Activated CD8-positive, alpha-beta memory T cell treated with anti-CD3 and anti-CD28 coated beads, Interleukin-2, amount 10 ng/mL, durations not matched to agents 7 days and 5 days (primary cell): Measurements from ENCODE around the gene RYR3. TPM values are rescaled to one million over a fixed set of nuclear protein-coding genes. Genes with fewer than 3 reads are reported as not detected.

ENCODE experiments used
- ATAC-seq: fragments of 150-1000 bp; cut with Tn5 transposase; one replicate; pipeline ENCODE4 v1.10.0; 2021; ENCODE audit warnings: moderate library complexity
- CTCF ChIA-PET: fragments of 350-600 bp; sonication (Branson Sonifier 250); formaldehyde crosslinking; loops from one replicate; lab custom pipeline; 2021; ENCODE audit warnings: antibody characterized with exemption; lab: Charles Lee
- DNase-seq: peaks from one replicate; pipeline ENCODE4 v3.0.0-alpha.2; 2020
- H3K27ac Mint-ChIP-seq: one replicate; pipeline ENCODE4 v1.8.0; 2021; ENCODE audit warnings: mild to moderate bottlenecking, mixed read lengths
- H3K27me3 Mint-ChIP-seq: one replicate; pipeline ENCODE4 v1.8.0; 2021; ENCODE audit warnings: mixed read lengths
- H3K36me3 Mint-ChIP-seq: one replicate; pipeline ENCODE4 v1.8.0; 2021; ENCODE audit warnings: mild to moderate bottlenecking, mixed read lengths
- H3K4me1 Mint-ChIP-seq: one replicate; pipeline ENCODE4 v1.8.0; 2021; ENCODE audit warnings: mixed read lengths
- H3K4me3 Mint-ChIP-seq: one replicate; pipeline ENCODE4 v1.8.0; 2021; ENCODE audit warnings: mild to moderate bottlenecking, moderate library complexity, mixed read lengths
- H3K9me3 Mint-ChIP-seq: one replicate; pipeline ENCODE4 v1.8.0; 2022; ENCODE audit warnings: low read depth, mixed read lengths
- total RNA-seq, 2 experiments: library from RNA; stranded (reverse); gene quantifications; one replicate each; pipeline ENCODE4 v1.2.3, GENCODE V29; 2021

Gene RYR3
- total RNA-seq, 2 experiments from 2014 or later, result not detected

DNA sequence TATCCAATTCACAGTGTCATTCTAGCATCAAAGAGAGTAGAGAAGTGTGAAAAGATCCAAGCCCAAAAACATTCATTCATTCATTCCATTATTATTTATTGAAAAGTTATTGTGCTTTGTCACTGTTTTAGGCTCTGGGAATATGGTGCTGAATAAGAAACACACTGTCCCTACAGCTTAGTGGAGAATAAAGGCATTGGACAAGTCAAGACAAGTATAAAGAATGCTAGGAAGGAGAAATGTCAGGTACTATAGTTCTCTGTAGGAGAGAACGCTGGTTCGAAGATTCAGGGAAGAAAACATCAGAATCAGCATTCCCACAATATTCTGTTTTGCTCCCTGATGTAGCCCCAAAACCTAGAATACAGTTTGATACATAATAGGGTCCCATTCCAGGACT, 528.8 kb downstream of the RYR3 start:
- Mint-ChIP-seq H3K9me3 (no peaks in the 10 kb centered on the region), H3K27me3 (no peaks in the 10 kb centered on the region), H3K36me3 (no peaks in the 10 kb centered on the region), H3K4me1 (no peaks in the 10 kb centered on the region), H3K27ac (no peak overlapping the region), H3K4me3 (no peak overlapping the region)
- ATAC-seq, result no peak
- DNase-seq, result no peak
- CTCF ChIA-PET, result no interaction called here

- Mint-ChIP-seq H3K27me3 (no peaks in the 10 kb centered on the region), H3K27ac (no peak overlapping the region), H3K36me3 (no peaks in the 10 kb centered on the region), H3K4me3 (no peak overlapping the region), H3K4me1 (no peaks in the 10 kb centered on the region), H3K9me3 (no peaks in the 10 kb centered on the region)
- ATAC-seq, result no peak
- DNase-seq, result no peak
- CTCF ChIA-PET, result no interaction called here
Observed at GRCh38 chr15:33840615-33841014, 529.8 kb downstream of the RYR3 start.

- no peaks in the 10 kb centered on the region for H3K4me1 Mint-ChIP-seq
- ATAC-seq (no peak), DNase-seq (no peak)
- H3K27me3 Mint-ChIP-seq, result no peaks in the 10 kb centered on the region
- no peak overlapping the region for H3K27ac Mint-ChIP-seq
- no peaks in the 10 kb centered on the region for H3K36me3 Mint-ChIP-seq
- no peaks in the 10 kb centered on the region for H3K9me3 Mint-ChIP-seq
- CTCF ChIA-PET, result no interaction called here
- no peak overlapping the region for H3K4me3 Mint-ChIP-seq
Observed at GRCh38 chr15:33844186-33844585, 533.4 kb downstream of the RYR3 start.

DNA sequence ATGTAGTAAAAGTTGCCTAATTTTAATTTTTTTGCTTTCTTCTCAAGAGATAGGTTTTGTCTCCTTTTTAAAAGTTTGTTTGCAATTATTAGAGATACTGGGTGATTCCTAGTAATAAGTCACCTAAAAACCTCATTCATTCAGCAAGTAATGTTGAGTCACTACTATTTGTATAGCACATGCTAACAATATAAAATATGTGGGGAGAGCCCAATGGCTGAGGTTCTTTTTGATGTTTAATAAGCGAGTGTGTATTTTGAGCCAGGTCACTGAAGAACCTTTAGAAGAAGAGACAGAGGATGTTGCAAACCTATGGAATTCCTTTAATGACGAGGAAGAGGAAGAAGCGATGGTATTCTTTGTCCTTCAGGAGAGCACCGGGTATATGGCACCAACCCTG, 533.8 kb downstream of the RYR3 start:
- Mint-ChIP-seq H3K27me3 (no peaks in the 10 kb centered on the region), H3K27ac (no peak overlapping the region), H3K4me3 (no peak overlapping the region), H3K9me3 (no peaks in the 10 kb centered on the region), H3K4me1 (no peaks in the 10 kb centered on the region), H3K36me3 (no peaks in the 10 kb centered on the region)
- DNase-seq (no peak), ATAC-seq (no peak)
- CTCF ChIA-PET, result no interaction called here

- no peak overlapping the region for H3K4me3 Mint-ChIP-seq
- H3K36me3 Mint-ChIP-seq, result no peaks in the 10 kb centered on the region
- ATAC-seq, result no peak
- no peaks in the 10 kb centered on the region for H3K4me1 Mint-ChIP-seq
- H3K9me3 Mint-ChIP-seq, result no peaks in the 10 kb centered on the region
- no peaks in the 10 kb centered on the region for H3K27me3 Mint-ChIP-seq
- DNase-seq, result no peak
- H3K27ac Mint-ChIP-seq, result no peak overlapping the region
- CTCF ChIA-PET, result no interaction called here
Observed at GRCh38 chr15:33846142-33846541, 535.4 kb downstream of the RYR3 start.

GRCh38 chr15:33846862-33847261, 536.1 kb downstream of the RYR3 start:
- no peak for ATAC-seq
- Mint-ChIP-seq H3K4me1 (no peaks in the 10 kb centered on the region), H3K27ac (no peak overlapping the region), H3K36me3 (no peaks in the 10 kb centered on the region), H3K27me3 (no peaks in the 10 kb centered on the region), H3K9me3 (no peaks in the 10 kb centered on the region), H3K4me3 (no peak overlapping the region)
- DNase-seq, result no peak
- CTCF ChIA-PET, result no interaction called here

- CTCF ChIA-PET, result no interaction called here
- no peaks in the 10 kb centered on the region for H3K27me3 Mint-ChIP-seq
- H3K27ac Mint-ChIP-seq, result no peak overlapping the region
- ATAC-seq (no peak), DNase-seq (no peak)
- no peaks in the 10 kb centered on the region for H3K36me3 Mint-ChIP-seq
- H3K9me3 Mint-ChIP-seq, result no peaks in the 10 kb centered on the region
- H3K4me1 Mint-ChIP-seq, result no peaks in the 10 kb centered on the region
- no peak overlapping the region for H3K4me3 Mint-ChIP-seq
Observed at GRCh38 chr15:33848011-33848410, 537.2 kb downstream of the RYR3 start.

DNA sequence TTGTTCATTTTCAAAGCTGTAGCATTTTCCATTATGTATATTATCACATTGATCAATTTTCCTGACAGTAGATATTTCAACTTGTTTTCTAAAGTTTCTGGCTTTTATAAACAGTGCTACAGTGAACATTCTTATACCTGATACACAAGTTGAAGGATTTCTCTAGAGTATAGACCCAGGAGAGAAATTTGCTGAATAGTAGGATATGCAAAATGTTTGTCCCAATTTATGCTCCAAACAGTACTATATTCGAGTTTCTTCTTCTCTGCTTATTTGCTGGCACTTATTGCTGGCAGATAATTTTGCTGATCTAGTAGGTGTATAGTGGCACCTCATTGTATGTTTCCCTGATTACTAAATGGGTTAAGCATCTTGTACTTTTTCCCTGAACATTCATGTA, 540.3 kb downstream of the RYR3 start:
- H3K4me3 Mint-ChIP-seq, result no peak overlapping the region
- no peaks in the 10 kb centered on the region for H3K4me1 Mint-ChIP-seq
- H3K27me3 Mint-ChIP-seq, result no peaks in the 10 kb centered on the region
- ATAC-seq, result no peak
- no peaks in the 10 kb centered on the region for H3K36me3 Mint-ChIP-seq
- CTCF ChIA-PET, result no interaction called here
- no peaks in the 10 kb centered on the region for H3K9me3 Mint-ChIP-seq
- no peak overlapping the region for H3K27ac Mint-ChIP-seq
- no peak for DNase-seq

GRCh38 chr15:33852094-33852493, 541.3 kb downstream of the RYR3 start:
- DNase-seq (no peak), ATAC-seq (no peak)
- H3K27ac Mint-ChIP-seq, result no peak overlapping the region
- CTCF ChIA-PET, result no interaction called here
- H3K4me1 Mint-ChIP-seq, result no peaks in the 10 kb centered on the region
- H3K27me3 Mint-ChIP-seq, result no peaks in the 10 kb centered on the region
- H3K9me3 Mint-ChIP-seq, result no peaks in the 10 kb centered on the region
- H3K4me3 Mint-ChIP-seq, result no peak overlapping the region
- H3K36me3 Mint-ChIP-seq, result no peaks in the 10 kb centered on the region

GRCh38 chr15:33852570-33852969, 541.8 kb downstream of the RYR3 start:
- H3K27ac Mint-ChIP-seq, result no peak overlapping the region
- no peaks in the 10 kb centered on the region for H3K36me3 Mint-ChIP-seq
- H3K4me1 Mint-ChIP-seq, result no peaks in the 10 kb centered on the region
- ATAC-seq (no peak), DNase-seq (no peak)
- CTCF ChIA-PET, result no interaction called here
- H3K9me3 Mint-ChIP-seq, result no peaks in the 10 kb centered on the region
- no peaks in the 10 kb centered on the region for H3K27me3 Mint-ChIP-seq
- no peak overlapping the region for H3K4me3 Mint-ChIP-seq

DNA sequence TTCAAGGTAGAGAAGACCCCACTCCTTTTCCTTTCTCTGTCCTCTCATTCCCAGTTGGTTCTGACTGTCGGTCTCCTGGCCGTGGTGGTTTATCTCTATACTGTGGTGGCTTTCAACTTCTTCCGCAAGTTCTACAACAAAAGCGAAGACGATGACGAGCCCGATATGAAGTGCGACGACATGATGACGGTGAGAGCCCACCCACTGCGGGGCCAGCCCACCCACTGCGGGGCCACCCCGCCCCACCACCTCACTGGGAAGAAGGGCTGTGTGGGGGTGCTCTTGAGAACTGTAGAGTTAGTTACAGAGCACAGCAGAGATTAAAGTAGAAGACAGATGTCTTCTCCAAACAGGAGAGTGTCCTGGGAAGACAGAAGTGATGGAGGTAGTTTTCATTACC, 547.0 kb downstream of the RYR3 start:
- CTCF ChIA-PET, result no interaction called here
- DNase-seq, result no peak
- Mint-ChIP-seq H3K27ac (no peak overlapping the region), H3K36me3 (peaks cover 1% of the 10 kb centered on the region), H3K4me3 (no peak overlapping the region), H3K27me3 (no peaks in the 10 kb centered on the region), H3K9me3 (no peaks in the 10 kb centered on the region), H3K4me1 (no peaks in the 10 kb centered on the region)
- no peak for ATAC-seq

GRCh38 chr15:33858836-33859235, 548.1 kb downstream of the RYR3 start:
- Mint-ChIP-seq H3K9me3 (no peaks in the 10 kb centered on the region), H3K4me1 (no peaks in the 10 kb centered on the region), H3K27me3 (no peaks in the 10 kb centered on the region), H3K4me3 (no peak overlapping the region), H3K27ac (no peak overlapping the region), H3K36me3 (peaks cover 1% of the 10 kb centered on the region)
- DNase-seq, result no peak
- CTCF ChIA-PET, result no interaction called here
- no peak for ATAC-seq

- no peaks in the 10 kb centered on the region for H3K27me3 Mint-ChIP-seq
- no peaks in the 10 kb centered on the region for H3K4me1 Mint-ChIP-seq
- CTCF ChIA-PET, result no interaction called here
- no peak overlapping the region for H3K27ac Mint-ChIP-seq
- no peaks in the 10 kb centered on the region for H3K9me3 Mint-ChIP-seq
- no peak overlapping the region for H3K4me3 Mint-ChIP-seq
- H3K36me3 Mint-ChIP-seq, result peaks cover 4% of the 10 kb centered on the region
- DNase-seq, result no peak
- ATAC-seq, result no peak
Observed at GRCh38 chr15:33859992-33860545, 549.3 kb downstream of the RYR3 start.

- no peaks in the 10 kb centered on the region for H3K4me1 Mint-ChIP-seq
- CTCF ChIA-PET, result no interaction called here
- peaks cover 4% of the 10 kb centered on the region for H3K36me3 Mint-ChIP-seq
- DNase-seq (no peak), ATAC-seq (no peak)
- no peaks in the 10 kb centered on the region for H3K27me3 Mint-ChIP-seq
- H3K9me3 Mint-ChIP-seq, result no peaks in the 10 kb centered on the region
- no peak overlapping the region for H3K4me3 Mint-ChIP-seq
- H3K27ac Mint-ChIP-seq, result no peak overlapping the region
Observed at GRCh38 chr15:33860754-33861153, 550.0 kb downstream of the RYR3 start.
